GM18519 (cell line): ENCODE measurements around the gene CAPN2.

ENCODE experiments used
- ATAC-seq: cut with Tn5 transposase; IDR thresholded peaks from one replicate; pipeline ENCODE4 v1.9.1; 2021; ENCODE audit warnings: mild to moderate bottlenecking, moderate library complexity; ENCODE audit not compliant: unreplicated experiment, low FRiP score

The CAPN2 gene

GRCh38 chr1:223755992-223756775, 43.8 kb downstream of the CAPN2 start:
- ATAC-seq: no peak

GRCh38 chr1:223756806-223757700, 44.7 kb downstream of the CAPN2 start:
- ATAC-seq: no peak

- ATAC-seq: no peak
Observed at GRCh38 chr1:223758734-223759133, 46.4 kb downstream of the CAPN2 start.

DNA sequence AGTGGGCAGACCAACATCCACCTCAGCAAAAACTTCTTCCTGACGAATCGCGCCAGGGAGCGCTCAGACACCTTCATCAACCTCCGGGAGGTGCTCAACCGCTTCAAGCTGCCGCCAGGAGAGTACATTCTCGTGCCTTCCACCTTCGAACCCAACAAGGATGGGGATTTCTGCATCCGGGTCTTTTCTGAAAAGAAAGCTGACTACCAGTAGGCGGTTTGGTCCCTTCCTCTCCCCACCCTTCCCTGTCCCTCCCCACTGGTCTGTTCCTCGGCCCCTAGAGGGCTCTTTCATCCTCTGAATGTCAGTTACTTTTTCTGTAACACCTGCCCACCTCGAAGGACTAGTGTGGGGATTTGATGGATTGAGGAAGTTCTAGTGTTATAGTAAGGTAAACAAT, 46.9 kb downstream of the CAPN2 start:
- ATAC-seq: no peak

DNA sequence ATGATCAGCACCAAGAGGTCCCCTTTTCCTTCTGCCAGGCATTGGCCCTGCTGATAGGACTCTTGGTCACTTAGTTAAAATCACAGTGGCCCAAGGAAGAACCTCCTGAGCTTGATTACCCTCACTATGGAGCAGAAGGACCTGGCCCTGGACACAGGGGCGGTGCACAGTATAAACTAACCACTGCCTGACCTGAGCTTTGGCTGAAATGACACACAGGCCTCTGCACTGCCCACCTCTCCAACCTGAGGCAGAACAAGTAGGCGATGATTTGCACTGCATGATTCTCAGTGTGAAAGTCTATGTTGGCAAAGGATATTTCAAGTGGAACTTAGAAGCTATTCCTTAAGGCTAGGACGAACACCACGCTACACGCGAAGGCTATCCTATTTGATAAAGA, 48.5 kb downstream of the CAPN2 start:
- ATAC-seq: no peak

DNA sequence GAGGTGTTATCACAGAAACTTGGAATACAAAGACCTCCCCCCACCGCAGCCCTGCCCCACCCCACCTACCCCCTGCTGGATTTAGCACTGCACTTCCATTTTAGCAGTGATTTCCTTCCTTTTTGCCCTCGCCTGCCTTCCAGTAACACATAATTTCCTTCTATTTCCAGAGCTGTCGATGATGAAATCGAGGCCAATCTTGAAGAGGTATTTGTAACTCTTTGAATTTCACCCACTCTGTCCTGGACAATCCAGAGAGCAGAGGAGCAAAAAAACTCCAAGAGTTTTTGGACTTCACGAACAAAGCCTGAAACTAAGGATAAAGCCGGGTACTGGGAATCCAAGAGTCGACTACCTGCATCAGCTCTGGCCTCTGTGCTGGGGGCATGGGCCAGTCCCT, 49.1 kb downstream of the CAPN2 start:
- no peak for ATAC-seq

GRCh38 chr1:223763251-223763650, 50.9 kb downstream of the CAPN2 start:
- ATAC-seq: no peak

- ATAC-seq: no peak
Observed at GRCh38 chr1:223763881-223764280, 51.5 kb downstream of the CAPN2 start.

GRCh38 chr1:223765036-223765718, 52.8 kb downstream of the CAPN2 start:
- ATAC-seq: no peak

- ATAC-seq: no peak
Observed at GRCh38 chr1:223765719-223766340, 53.5 kb downstream of the CAPN2 start.

DNA sequence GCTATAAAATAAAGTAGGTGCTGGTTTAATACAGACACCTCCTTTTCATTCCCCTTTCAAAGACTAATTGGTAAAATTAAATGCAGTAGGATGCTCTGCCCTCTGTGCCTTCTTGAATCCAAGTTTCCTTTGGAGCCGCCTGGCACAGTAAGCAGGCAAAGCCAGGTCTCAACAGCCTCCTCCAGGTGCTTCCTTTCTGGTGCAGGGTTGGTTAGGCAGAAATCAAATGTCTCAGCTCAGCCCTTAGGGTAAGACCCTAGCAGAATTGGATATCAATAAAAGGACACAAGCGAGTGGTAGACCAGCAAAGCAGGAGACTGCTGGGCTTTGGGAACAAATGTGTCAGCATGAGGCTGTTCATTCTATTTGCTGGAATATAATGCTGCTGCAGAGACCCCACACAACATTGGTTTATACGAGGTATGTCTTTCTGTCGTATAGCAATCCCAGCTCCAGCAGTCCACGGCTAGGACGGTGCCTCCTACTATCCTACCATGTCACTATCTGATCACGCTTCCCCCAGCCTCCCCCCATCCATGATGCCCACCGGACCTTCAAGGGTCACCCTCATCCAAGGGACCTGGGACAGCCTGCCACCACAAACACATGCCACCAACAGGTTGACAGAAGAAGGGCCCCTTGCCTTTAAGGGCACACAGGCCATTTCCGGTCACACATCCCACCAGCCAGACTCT, 58.4 kb downstream of the CAPN2 start:
- ATAC-seq: no peak

DNA sequence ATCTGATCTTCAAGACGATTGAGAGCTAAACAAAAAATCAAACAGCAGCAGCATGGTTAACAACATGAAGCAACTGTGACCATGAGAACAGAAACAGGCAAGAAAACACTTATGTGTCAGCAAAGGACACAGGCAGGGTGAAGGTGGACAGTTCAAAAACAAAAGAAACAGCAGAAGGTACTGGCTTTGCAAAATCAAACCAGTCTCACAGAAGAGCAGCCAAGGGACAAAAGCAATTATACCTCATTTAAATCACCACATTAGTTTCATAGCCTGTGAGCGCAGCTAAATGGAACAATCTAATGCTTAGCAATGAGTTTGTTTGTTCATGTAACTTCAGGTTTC, 59.1 kb downstream of the CAPN2 start:
- ATAC-seq: no peak

- no peak for ATAC-seq
Observed at GRCh38 chr1:223771814-223772770, 59.8 kb downstream of the CAPN2 start.

- no peak for ATAC-seq
Observed at GRCh38 chr1:223772771-223773160, 60.4 kb downstream of the CAPN2 start.

GRCh38 chr1:223774134-223774814, 61.9 kb downstream of the CAPN2 start:
- no peak for ATAC-seq

- no peak for ATAC-seq
Observed at GRCh38 chr1:223775054-223775453, 62.7 kb downstream of the CAPN2 start.

GRCh38 chr1:223775711-223776074, 63.4 kb downstream of the CAPN2 start:
- ATAC-seq: no peak

DNA sequence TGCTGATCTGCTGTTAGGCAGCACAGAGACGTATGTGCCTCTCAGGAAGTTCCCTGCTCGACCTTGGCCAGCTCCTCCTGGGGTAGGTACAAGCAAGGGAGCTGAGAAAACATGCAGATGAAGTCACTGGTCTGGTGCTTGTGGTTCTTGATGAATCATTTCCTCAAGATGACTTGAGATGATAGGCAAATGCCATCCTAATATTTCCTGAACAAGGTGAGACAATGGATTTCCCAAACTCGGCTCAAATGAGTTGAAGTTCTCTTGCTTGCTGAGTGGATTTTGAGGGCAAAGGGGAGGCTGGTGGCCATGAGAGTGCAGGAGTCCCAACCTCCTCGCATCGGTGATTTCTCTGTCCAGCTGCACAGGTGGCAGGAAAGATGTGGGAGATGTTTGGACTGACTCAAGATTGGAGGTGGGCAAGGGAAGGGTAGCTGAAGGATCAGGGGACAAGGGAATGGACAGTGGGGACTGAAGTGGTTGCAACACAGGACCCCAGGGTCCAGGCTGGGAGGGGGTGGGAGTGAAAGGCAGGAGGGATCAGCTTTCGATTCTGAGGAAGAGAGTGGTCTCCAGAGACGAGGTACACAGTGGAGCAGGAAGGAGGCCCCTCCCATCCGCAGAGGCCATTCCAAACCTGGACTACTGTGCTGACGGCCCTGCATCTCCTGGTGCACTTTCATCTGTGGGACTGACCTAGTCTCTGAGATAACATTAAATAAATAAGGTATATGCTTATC, 63.9 kb downstream of the CAPN2 start:
- no peak for ATAC-seq
